ENCODE data around the gene PNMA1.

The PNMA1 gene

DNA sequence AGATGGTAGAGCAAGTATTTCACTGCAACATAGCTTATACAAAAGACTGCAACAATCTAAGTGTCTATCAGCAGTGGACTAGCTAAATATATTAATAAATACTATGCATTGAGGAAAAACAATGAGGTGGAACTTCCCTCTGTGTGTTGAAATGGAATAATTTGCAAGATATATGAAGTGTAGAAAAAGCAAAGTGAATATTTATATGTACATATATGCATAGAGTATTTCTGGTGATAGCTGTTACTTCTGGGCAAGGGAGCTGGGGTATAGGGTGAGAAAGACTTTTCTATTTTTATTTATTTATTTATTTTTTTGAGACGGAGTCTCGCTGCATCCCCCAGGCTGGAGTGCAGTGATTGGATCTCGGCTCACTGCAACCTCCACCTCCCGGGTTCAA is 35.5 kb downstream of the PNMA1 start:
- Histone ChIP-seq H3K9me3 (no peaks in the 10 kb centered on the region), H3K4me3 (no peak overlapping the region), H3K36me3 (peaks cover 0 to 22% (median 1%) of the 10 kb centered on the region in 3 donors), H3K27ac (no peak overlapping the region), H3K4me1 (no peaks in the 10 kb centered on the region), H3K27me3 (no peaks in the 10 kb centered on the region)
- DNase-seq, result no peak
- TF ChIP-seq, protein P1, sequence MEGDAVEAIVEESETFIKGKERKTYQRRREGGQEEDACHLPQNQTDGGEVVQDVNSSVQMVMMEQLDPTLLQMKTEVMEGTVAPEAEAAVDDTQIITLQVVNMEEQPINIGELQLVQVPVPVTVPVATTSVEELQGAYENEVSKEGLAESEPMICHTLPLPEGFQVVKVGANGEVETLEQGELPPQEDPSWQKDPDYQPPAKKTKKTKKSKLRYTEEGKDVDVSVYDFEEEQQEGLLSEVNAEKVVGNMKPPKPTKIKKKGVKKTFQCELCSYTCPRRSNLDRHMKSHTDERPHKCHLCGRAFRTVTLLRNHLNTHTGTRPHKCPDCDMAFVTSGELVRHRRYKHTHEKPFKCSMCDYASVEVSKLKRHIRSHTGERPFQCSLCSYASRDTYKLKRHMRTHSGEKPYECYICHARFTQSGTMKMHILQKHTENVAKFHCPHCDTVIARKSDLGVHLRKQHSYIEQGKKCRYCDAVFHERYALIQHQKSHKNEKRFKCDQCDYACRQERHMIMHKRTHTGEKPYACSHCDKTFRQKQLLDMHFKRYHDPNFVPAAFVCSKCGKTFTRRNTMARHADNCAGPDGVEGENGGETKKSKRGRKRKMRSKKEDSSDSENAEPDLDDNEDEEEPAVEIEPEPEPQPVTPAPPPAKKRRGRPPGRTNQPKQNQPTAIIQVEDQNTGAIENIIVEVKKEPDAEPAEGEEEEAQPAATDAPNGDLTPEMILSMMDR (IDR thresholded peaks at IDR 0.05), result no peak
- intact Hi-C loops (cut with DNase I; ENCODE audit: low total_unique reads), result no loop called here

DNA sequence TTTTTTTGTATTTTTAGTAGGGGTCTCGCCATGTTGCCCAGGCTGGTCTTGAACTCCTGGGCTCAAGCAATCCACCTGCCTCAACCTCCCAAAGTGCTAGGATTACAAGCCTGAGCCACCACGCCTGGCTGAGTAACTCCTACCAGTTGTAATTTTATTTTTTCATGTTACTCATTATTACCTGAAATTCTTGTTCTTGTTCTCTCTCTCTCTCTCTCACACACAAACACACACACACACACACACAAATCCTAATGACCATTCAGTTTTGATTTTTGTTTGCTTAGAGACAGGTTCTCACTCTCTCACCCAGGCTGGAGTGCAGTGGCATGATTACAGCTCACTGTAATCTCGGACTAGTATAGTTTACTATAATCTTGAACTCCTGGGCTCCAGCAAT is 39.2 kb downstream of the PNMA1 start:
- TF ChIP-seq, protein P1 (IDR thresholded peaks at IDR 0.05), result no peak
- no peaks in the 10 kb centered on the region for H3K4me1 ChIP-seq

DNA sequence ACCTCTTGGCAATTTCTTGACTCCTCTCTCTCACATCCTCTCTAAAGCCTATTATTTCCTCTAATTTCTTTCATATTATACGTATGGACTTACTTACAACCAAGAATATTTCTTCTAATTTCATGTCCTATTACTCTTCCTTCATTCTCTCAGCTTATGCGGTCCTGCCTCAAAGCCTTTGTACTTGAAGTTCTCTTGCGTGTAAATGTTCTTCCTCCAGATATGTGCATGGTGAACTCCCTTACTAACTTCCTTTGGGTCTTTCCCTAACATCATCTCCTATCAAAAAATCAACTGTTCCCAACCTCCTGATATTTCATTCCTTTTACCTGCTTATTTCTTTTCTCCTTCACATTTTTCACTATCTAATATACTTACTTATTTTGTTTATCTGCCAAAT is 46.3 kb downstream of the PNMA1 start:
- no peak overlapping the region for H3K27ac ChIP-seq
- H3K4me1 ChIP-seq, result no peaks in the 10 kb centered on the region
- no peak overlapping the region for H3K4me3 ChIP-seq
- TF ChIP-seq, protein P1 (IDR thresholded peaks at IDR 0.05), result no peak
- H3K27me3 ChIP-seq, result no peaks in the 10 kb centered on the region
- H3K9me3 ChIP-seq, result no peaks in the 10 kb centered on the region
- no peak for DNase-seq
- intact Hi-C loops (cut with DNase I; ENCODE audit: low total_unique reads), result no loop called here
- H3K36me3 ChIP-seq, result peaks cover 3 to 41% (median 7%) of the 10 kb centered on the region in 3 donors

More for the DNA sequence above, 39.2 kb downstream of the PNMA1 start:
- Histone ChIP-seq H3K36me3 (peaks cover 7 to 36% (median 8%) of the 10 kb centered on the region in 3 donors), H3K9me3 (no peaks in the 10 kb centered on the region), H3K27me3 (no peaks in the 10 kb centered on the region), H3K4me3 (no peak overlapping the region), H3K27ac (no peak overlapping the region)
- DNase-seq, result no peak
- intact Hi-C loops (cut with DNase I; ENCODE audit: low total_unique reads), result no loop called here

DNA sequence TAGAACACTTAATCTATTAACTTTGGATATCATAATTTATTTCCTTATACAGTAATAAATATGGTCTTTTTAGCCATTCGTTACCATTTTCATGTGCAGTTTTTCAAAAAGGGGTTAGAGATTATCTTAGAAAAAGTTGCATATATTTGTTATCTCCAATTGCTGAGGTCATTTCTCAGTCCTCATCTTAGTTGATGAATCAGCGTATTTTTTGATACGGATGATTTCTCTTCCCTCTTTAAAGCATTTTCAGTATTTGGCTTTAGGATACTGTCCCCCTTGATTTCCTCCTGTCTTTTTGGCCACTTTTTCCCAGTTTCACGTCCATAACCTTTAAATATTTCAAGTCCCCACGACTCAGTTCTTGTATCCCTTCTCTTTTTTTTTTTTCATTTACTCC is 47.6 kb downstream of the PNMA1 start:
- H3K9me3 ChIP-seq, result no peaks in the 10 kb centered on the region
- H3K27me3 ChIP-seq, result no peaks in the 10 kb centered on the region
- no peak for DNase-seq
- no peak overlapping the region for H3K4me3 ChIP-seq
- H3K36me3 ChIP-seq, result peaks cover 0 to 38% (median 0%) of the 10 kb centered on the region in 3 donors
- no peak overlapping the region for H3K27ac ChIP-seq
- intact Hi-C loops (cut with DNase I; ENCODE audit: low total_unique reads), result no loop called here
- no peaks in the 10 kb centered on the region for H3K4me1 ChIP-seq
- TF ChIP-seq, protein P1 (IDR thresholded peaks at IDR 0.05), result no peak

DNA sequence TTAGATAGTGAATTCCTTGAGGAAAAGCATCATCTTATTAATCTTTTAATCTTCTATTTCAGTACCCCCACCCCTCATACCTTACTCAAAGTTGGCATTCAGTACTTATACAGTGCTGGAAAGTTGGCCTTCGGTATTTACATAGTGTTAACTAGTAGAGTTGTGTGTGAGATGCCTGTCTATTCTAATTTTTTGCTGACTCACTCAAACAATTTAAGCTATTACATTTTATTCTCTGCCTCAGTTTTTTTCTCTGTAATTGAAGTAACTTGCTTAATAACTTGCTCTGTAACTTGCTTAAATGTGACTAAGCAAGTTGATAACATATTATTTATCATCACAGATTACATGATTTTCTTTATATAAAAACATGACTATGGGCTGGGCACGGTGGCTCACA is 49.1 kb downstream of the PNMA1 start:
- H3K27me3 ChIP-seq, result no peaks in the 10 kb centered on the region
- TF ChIP-seq, protein P1 (IDR thresholded peaks at IDR 0.05), result no peak
- no peak overlapping the region for H3K4me3 ChIP-seq
- no peaks in the 10 kb centered on the region for H3K9me3 ChIP-seq
- no peak overlapping the region for H3K27ac ChIP-seq
- H3K36me3 ChIP-seq, result peaks cover 0 to 45% (median 4%) of the 10 kb centered on the region in 3 donors
- intact Hi-C loops (cut with DNase I; ENCODE audit: low total_unique reads), result no loop called here
- no peaks in the 10 kb centered on the region for H3K4me1 ChIP-seq
- no peak for DNase-seq

Measured in tibial artery (tissue), 4 donors.